K562 (cell line): Measurements from ENCODE around the gene LRRC49. TPM values are rescaled to one million over a fixed set of nuclear protein-coding genes. Genes with fewer than 3 reads are reported as not detected.

Source experiments
- ATAC-seq: fragments of 200-7000 bp; cut with Tn5 transposase; 3 replicates; pipeline ENCODE4 v1.9.1; 2020; ENCODE audit warnings: moderate library complexity
- BruUV-seq: library from RNA; stranded (reverse); fragments of 400-500 nt; replicated peaks from 2 replicates; lab custom pipeline; 2021; lab: Mats Ljungman, UMichigan
- CTCF ChIA-PET: fragments of 300-600 bp; formaldehyde crosslinking; extraction: SDS; loops from one replicate; lab custom pipeline; 2021; ENCODE audit warnings: low intra/inter-chr PET ratio; lab: Yijun Ruan, JAX
- POLR2A ChIA-PET: fragments of 300-600, 350-650 bp; sonication (Branson Sonifier 250); formaldehyde crosslinking; extraction: SDS; loops from one replicate; lab custom pipeline; 2021; ENCODE audit warnings: antibody characterized with exemption, inconsistent platforms; lab: Yijun Ruan, JAX
- DNase-seq, 4 experiments: peaks; one replicate each; pipeline versions ENCODE4 v3.0.0 to v3.0.0-alpha.2; 2011 to 2018; ENCODE audit warnings: low spot score in 3 of 4, mixed read lengths in 3 of 4; ENCODE audit errors: extremely low read depth in 1 of 4
- FAIRE-seq: peaks from 2 replicates; lab custom pipeline; 2011; peaks lifted over from hg19 to GRCh38; lab: Jason Lieb, UNC
- H2AFZ ChIP-seq: 2 replicates; pipeline ENCODE4 v1.6.0; 2011; ENCODE audit warnings: low read depth, low read length, control low read depth, inconsistent platforms
- H3K27ac ChIP-seq: fragments of 200-600 bp; 3 replicates; pipeline ENCODE4 v1.8.0; 2011; ENCODE audit warnings: low read depth, mild to moderate bottlenecking, control low read depth, inconsistent platforms, low read length, moderate library complexity, mixed read lengths; ENCODE audit errors: extremely low read depth
- H3K27me3 ChIP-seq, 2 experiments: fragments of 300-600 bp in 1 of 2; 2 replicates in 1 of 2; 3 replicates in 1 of 2; pipeline versions ENCODE4 v1.6.0 to v1.8.0; 2011; ENCODE audit warnings: inconsistent platforms in 2 of 2, low read length in 2 of 2, mild to moderate bottlenecking in 1 of 2, mixed read lengths in 1 of 2, moderate library complexity in 1 of 2; ENCODE audit not compliant: control insufficient read depth in 2 of 2, insufficient read depth in 2 of 2
- H3K36me3 ChIP-seq: fragments of 300-600 bp; 3 replicates; pipeline ENCODE4 v1.8.0; 2011; ENCODE audit warnings: mild to moderate bottlenecking, low read length, inconsistent platforms; ENCODE audit not compliant: control insufficient read depth, insufficient read depth
- H3K4me1 ChIP-seq, 2 experiments: fragments of 200-600 bp in 1 of 2; replicated peaks in 1 of 2; 2 replicates in 1 of 2; 3 replicates in 1 of 2; pipeline versions ENCODE4 v1.5.1 to v1.8.0; 2011; ENCODE audit warnings: inconsistent platforms in 2 of 2, low read length in 2 of 2, mild to moderate bottlenecking in 1 of 2, mixed read lengths in 1 of 2, moderate library complexity in 1 of 2; ENCODE audit not compliant: control insufficient read depth in 2 of 2, insufficient read depth in 2 of 2
- H3K4me2 ChIP-seq: 2 replicates; pipeline ENCODE4 v1.6.1; 2011; ENCODE audit warnings: low read length, control low read depth, inconsistent platforms, mixed read lengths; ENCODE audit not compliant: insufficient read depth
- H3K4me3 ChIP-seq: fragments of 200-600 bp; sonication (generic), shearing (Covaris generic); 2 replicates; pipeline ENCODE4 v1.5.1; 2016; ENCODE audit warnings: control low read depth, inconsistent platforms
- H3K79me2 ChIP-seq: fragments of 200-600 bp; 3 replicates; pipeline ENCODE4 v1.8.0; 2011; ENCODE audit warnings: low read length, inconsistent platforms; ENCODE audit not compliant: control insufficient read depth, insufficient read depth
- H3K9ac ChIP-seq, 2 experiments: 2 replicates each; pipeline versions ENCODE4 v1.6.0 to v1.6.1; 2011; ENCODE audit warnings: low read depth in 2 of 2, low read length in 2 of 2, control low read depth in 1 of 2, inconsistent platforms in 1 of 2, mild to moderate bottlenecking in 1 of 2, mixed read lengths in 1 of 2; ENCODE audit not compliant: insufficient read depth in 1 of 2
- H3K9me1 ChIP-seq: one replicate; pipeline ENCODE4 v1.6.0; 2011; ENCODE audit warnings: inconsistent platforms, mild to moderate bottlenecking, low read length, moderate library complexity; ENCODE audit not compliant: control insufficient read depth, insufficient read depth
- H3K9me3 ChIP-seq: replicated peaks from 2 replicates; pipeline ENCODE4 v1.5.1; 2011; ENCODE audit warnings: low read depth, low read length, inconsistent platforms; ENCODE audit not compliant: control insufficient read depth, insufficient read depth
- H4K20me1 ChIP-seq: replicated peaks from 2 replicates; pipeline ENCODE4 v1.6.1; 2011; ENCODE audit warnings: low read length, inconsistent platforms, mixed read lengths; ENCODE audit not compliant: control insufficient read depth, insufficient read depth
- ARID1B ChIP-seq: fragments of 450-650 bp; IDR thresholded peaks from 2 replicates; pipeline ENCODE4 v1.6.1; 2016; ENCODE audit warnings: antibody characterized with exemption, mild to moderate bottlenecking, inconsistent platforms
- ESRRA ChIP-seq: fragments of 450-650 bp; IDR thresholded peaks from 2 replicates; pipeline ENCODE4 v1.6.1; 2014; ENCODE audit warnings: low read depth, mild to moderate bottlenecking, moderate library complexity, borderline replicate concordance
- HES1 ChIP-seq: fragments of 450-650 bp; IDR thresholded peaks from 2 replicates; pipeline ENCODE4 v1.6.1; 2016; ENCODE audit warnings: low read depth, mild to moderate bottlenecking, moderate library complexity
- HNRNPH1 ChIP-seq: fragments of 200-400 bp; formaldehyde crosslinking; optimal IDR thresholded peaks from 2 replicates; pipeline ENCODE3; 2017; ENCODE audit warnings: low read depth, mild to moderate bottlenecking, low read length, moderate library complexity
- KLF1 ChIP-seq: fragments of 450-650 bp; IDR thresholded peaks from 2 replicates; pipeline ENCODE4 v1.6.1; 2016; ENCODE audit warnings: missing genetic modification characterization, missing compliant biosample characterization
- MBD1 ChIP-seq: fragments of 250-450 bp; sonication (Bioruptor Pico); IDR thresholded peaks from 2 replicates; pipeline ENCODE4 v1.8.0; 2022; ENCODE audit warnings: inconsistent platforms
- MCM7 ChIP-seq, 2 experiments: fragments of 450-650 bp; IDR thresholded peaks; 2 replicates each; pipeline ENCODE4 v1.6.1; 2016 to 2018
- MXD1 ChIP-seq: fragments of 250-450 bp; sonication (Bioruptor Pico); IDR thresholded peaks from 2 replicates; pipeline ENCODE4 v1.8.0; 2021; ENCODE audit warnings: borderline replicate concordance, mild to moderate bottlenecking, moderate library complexity; ENCODE audit not compliant: poor library complexity, severe bottlenecking
- SAP30 ChIP-seq: fragments of 200-600 bp; sonication (generic); IDR thresholded peaks from 2 replicates; pipeline ENCODE4 v1.6.1; 2012; ENCODE audit warnings: borderline replicate concordance, low read depth, mild to moderate bottlenecking, moderate library complexity, low read length, control low read depth, inconsistent platforms; ENCODE audit not compliant: insufficient read depth, poor library complexity, severe bottlenecking
- SMC3 ChIP-seq: conservative IDR thresholded peaks from 2 replicates; pipeline ENCODE4 v1.6.1; 2011; ENCODE audit warnings: low read depth, low read length, improper control_type of control experiment; ENCODE audit not compliant: insufficient read depth
- ZFP91 ChIP-seq: sonication (generic); formaldehyde crosslinking; IDR thresholded peaks from 2 replicates; pipeline ENCODE4 v1.8.0; 2022; ENCODE audit warnings: mild to moderate bottlenecking, missing genetic modification reagents
- ZNF282 ChIP-seq: sonication (generic); formaldehyde crosslinking; IDR thresholded peaks from 2 replicates; pipeline ENCODE4 v1.8.1; 2023; ENCODE audit warnings: missing genetic modification reagents
- ZNF707 ChIP-seq: fragments of 250-450 bp; sonication (Bioruptor Pico); conservative IDR thresholded peaks from 2 replicates; pipeline ENCODE4 v1.8.0; 2022; ENCODE audit warnings: inconsistent platforms, mild to moderate bottlenecking, moderate library complexity
- WGBS: fragments of 100-300 bp; shearing (Covaris generic); methylation state at CpG from one replicate; pipeline ENCODE4 v1.1.6; 2016; ENCODE audit warnings: low coverage, mixed read lengths; ENCODE audit not compliant: insufficient coverage; ENCODE audit errors: missing lambda C conversion rate; 5-methylcytosine and 5-hydroxymethylcytosine counted together
- in situ Hi-C: fragments of 300-500 bp; cut with MboI; formaldehyde crosslinking; loops from 4 replicates; pipeline ENCODE4 v1.15.0; 2018; ENCODE audit warnings: inconsistent platforms, mixed read lengths
- intact Hi-C: fragments of 100-400 bp; cut with micrococcal nuclease; formaldehyde crosslinking; loops from 2 replicates; pipeline ENCODE4 v1.14.2; 2022
- polyA plus RNA-seq, 8 experiments: library from polyadenylated mRNA; depleted of rRNA in 4 of 8; stranded (reverse) in 5 of 8; unstranded in 3 of 8; fragments of >200 nt; fragmentation: Nextera tagmentation in 2 of 8; fragmentation: Illumina TruSeq in 1 of 8; extraction: Ambion mirVana in 2 of 8; extraction: Trizol in 1 of 8; gene quantifications; 2 replicates each; pipeline versions ENCODE4 v1.2.1 to v1.2.3, GENCODE V29; 2011 to 2014; ENCODE audit warnings: inconsistent platforms in 1 of 8, missing spikeins in 1 of 8
- total RNA-seq, 7 experiments: library from RNA; depleted of rRNA in 6 of 7; stranded (reverse); fragments of >200 nt in 6 of 7; fragmentation: Illumina TruSeq in 2 of 7; extraction: Trizol in 2 of 7; gene quantifications; 2 replicates each; pipeline versions ENCODE4 v1.2.1 to v1.2.3, GENCODE V29; 2011 to 2021; ENCODE audit warnings: low replicate concordance in 1 of 7

Gene LRRC49
- total and polyA plus RNA-seq, 9 of the 15 experiments (the other 6 are each of a cell fraction or from before 2014, with no cell fraction given), result 0.32 TPM; not detected in 8

- H2AFZ ChIP-seq, result no peak overlapping the region
- H3K9me1 ChIP-seq, result no peaks in the 10 kb centered on the region
- FAIRE-seq (no peak), ATAC-seq (no peak), DNase-seq (no peak)
- H3K9ac ChIP-seq, result no peak overlapping the region
- TF ChIP-seq KLF1 (tag), result no peak
- no peak for TF ChIP-seq ZNF282 (CRISPR knock-in tag)
- no peak for TF ChIP-seq ARID1B
- TF ChIP-seq MBD1 (CRISPR knock-in tag), result no peak
- TF ChIP-seq HNRNPH1, result no peak
- TF ChIP-seq ESRRA, result no peak
- no peak for TF ChIP-seq ZNF707 (CRISPR knock-in tag)
- TF ChIP-seq HES1, result no peak
- no peak for TF ChIP-seq SMC3
- TF ChIP-seq MXD1 (CRISPR knock-in tag), result no peak
- no peak for TF ChIP-seq MCM7 (IDR thresholded peaks at IDR 0.05)
- TF ChIP-seq SAP30, result no peak
- TF ChIP-seq ZFP91, result no peak
- ChIA-PET CTCF (no interaction called here), POLR2A (no interaction called here)
- H3K36me3 ChIP-seq, result no peaks in the 10 kb centered on the region
- no peaks in the 10 kb centered on the region for H3K79me2 ChIP-seq
- H3K9me3 ChIP-seq, result no peaks in the 10 kb centered on the region
- no peaks in the 10 kb centered on the region for H3K27me3 ChIP-seq
- WGBS, result 0% methylated on average over 3 of the region's 3 CpGs
- H3K4me1 ChIP-seq, result no peaks in the 10 kb centered on the region
- no peak overlapping the region for H3K4me2 ChIP-seq
- in situ Hi-C loops (no loop called here), intact Hi-C loops (no loop called here)
- H3K4me3 ChIP-seq, result no peak overlapping the region
- no TSS peak for BruUV-seq
- H4K20me1 ChIP-seq, result no peaks in the 10 kb centered on the region
- H3K27ac ChIP-seq, result no peak overlapping the region
These were observed 40.8 kb downstream of the LRRC49 start for GRCh38 chr15:70933411-70933810.
